ENCODE data around the gene ANAPC13.

ANAPC13 gene

DNA sequence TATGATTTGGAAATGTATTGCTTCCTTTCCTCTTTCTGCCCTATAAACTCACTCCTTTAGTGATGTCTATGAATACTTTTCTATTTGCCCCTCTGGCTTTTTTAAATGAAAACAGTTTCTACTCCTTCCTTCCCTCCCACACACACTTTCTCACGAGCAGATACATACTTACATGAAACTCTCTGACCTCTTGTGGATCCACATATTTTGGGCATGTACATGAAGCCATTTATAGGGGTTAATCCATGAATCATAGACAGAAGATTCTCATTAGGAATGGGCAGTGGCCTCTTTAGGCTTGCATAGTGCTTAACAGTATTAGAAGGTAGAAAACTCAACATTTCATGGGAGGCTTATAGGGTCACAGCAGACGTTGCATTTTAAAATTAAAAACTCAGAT lies 24.8 kb downstream of the ANAPC13 start:
- no peak for DNase-seq (ENCODE audit: low spot score)
- TF ChIP-seq, protein P1, sequence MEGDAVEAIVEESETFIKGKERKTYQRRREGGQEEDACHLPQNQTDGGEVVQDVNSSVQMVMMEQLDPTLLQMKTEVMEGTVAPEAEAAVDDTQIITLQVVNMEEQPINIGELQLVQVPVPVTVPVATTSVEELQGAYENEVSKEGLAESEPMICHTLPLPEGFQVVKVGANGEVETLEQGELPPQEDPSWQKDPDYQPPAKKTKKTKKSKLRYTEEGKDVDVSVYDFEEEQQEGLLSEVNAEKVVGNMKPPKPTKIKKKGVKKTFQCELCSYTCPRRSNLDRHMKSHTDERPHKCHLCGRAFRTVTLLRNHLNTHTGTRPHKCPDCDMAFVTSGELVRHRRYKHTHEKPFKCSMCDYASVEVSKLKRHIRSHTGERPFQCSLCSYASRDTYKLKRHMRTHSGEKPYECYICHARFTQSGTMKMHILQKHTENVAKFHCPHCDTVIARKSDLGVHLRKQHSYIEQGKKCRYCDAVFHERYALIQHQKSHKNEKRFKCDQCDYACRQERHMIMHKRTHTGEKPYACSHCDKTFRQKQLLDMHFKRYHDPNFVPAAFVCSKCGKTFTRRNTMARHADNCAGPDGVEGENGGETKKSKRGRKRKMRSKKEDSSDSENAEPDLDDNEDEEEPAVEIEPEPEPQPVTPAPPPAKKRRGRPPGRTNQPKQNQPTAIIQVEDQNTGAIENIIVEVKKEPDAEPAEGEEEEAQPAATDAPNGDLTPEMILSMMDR (IDR thresholded peaks at IDR 0.05; ENCODE audit: borderline replicate concordance, control extremely low read depth, extremely low read depth, insufficient read depth, missing control alignments), result no peak
- in situ Hi-C loops (cut with MboI; ENCODE audit: low sequenced_read_pairs, unreplicated experiment), result no loop called here

GRCh38 chr3:134459562-134459961 lies 26.2 kb downstream of the ANAPC13 start:
- TF ChIP-seq, protein P1 (IDR thresholded peaks at IDR 0.05; ENCODE audit: borderline replicate concordance, control extremely low read depth, extremely low read depth, insufficient read depth, missing control alignments), result no peak

DNA sequence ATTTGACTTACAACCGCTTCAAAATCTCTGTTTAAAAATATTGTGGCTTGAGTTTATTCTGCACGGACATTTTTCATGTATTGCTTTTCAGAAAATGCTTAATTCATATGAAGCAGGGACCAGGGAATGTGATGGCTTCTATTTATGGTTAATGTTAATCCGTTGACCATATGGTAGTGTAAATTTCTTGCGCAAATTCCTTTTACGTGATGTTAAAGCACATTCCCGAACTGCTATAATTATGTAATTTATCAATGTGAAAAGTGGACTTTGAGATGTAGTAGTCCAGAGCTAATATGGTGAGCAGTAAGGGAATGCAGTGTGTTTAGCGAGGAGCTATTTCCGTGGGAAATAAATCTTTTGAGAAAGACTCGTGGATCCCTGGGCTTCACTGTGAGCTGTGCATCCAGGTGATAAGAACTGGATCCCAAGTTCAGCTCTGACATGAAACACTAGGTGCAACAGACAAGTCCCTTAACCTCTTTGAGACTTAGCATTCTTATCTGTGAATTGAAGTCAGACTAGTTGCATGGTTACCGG lies 27.3 kb downstream of the ANAPC13 start:
- no peak for DNase-seq (ENCODE audit: low spot score)
- in situ Hi-C loops (cut with MboI; ENCODE audit: low sequenced_read_pairs, unreplicated experiment), result no loop called here
- TF ChIP-seq, protein P1 (IDR thresholded peaks at IDR 0.05; ENCODE audit: borderline replicate concordance, control extremely low read depth, extremely low read depth, insufficient read depth, missing control alignments), result no peak

More at GRCh38 chr3:134459562-134459961, 26.2 kb downstream of the ANAPC13 start:
- in situ Hi-C loops (cut with MboI; ENCODE audit: low sequenced_read_pairs, unreplicated experiment), result no loop called here
- DNase-seq (ENCODE audit: low spot score), result no peak

DNA sequence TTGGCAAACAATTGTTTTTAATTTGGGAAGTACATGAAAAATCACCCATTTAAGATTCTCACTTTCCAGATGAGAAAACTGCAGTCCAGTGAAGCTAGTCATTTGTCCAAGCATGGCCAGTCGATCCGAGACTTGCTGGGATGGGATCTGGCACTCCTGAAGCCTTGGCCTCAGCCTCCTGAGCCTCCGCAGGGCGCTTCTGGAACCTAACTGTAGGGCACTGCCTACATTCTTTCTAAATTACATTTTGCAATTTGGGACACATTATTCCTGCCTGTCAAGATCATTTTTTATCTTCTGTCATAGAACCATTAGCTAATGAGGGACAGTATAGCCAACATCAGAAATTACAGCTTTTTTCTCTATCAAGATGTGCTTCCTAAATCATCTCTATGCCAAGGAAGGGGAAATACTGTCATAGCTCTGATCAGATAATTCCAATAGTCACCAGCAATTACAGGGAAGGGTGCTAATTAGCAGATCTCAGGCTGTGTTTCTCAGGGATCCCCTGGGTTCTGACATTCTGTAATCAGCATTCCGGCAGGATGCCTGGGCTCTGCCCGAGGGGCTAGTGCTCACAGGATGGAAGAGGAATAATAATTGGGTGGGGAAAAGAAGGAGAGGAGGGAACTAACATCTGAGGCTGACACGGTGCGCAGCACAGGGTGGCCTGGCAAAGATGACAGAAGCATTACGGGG lies 28.3 kb downstream of the ANAPC13 start:
- in situ Hi-C loops (cut with MboI; ENCODE audit: low sequenced_read_pairs, unreplicated experiment), result no loop called here
- TF ChIP-seq, protein P1 (IDR thresholded peaks at IDR 0.05; ENCODE audit: borderline replicate concordance, control extremely low read depth, extremely low read depth, insufficient read depth, missing control alignments), result no peak
- DNase-seq (ENCODE audit: low spot score), result no peak

DNA sequence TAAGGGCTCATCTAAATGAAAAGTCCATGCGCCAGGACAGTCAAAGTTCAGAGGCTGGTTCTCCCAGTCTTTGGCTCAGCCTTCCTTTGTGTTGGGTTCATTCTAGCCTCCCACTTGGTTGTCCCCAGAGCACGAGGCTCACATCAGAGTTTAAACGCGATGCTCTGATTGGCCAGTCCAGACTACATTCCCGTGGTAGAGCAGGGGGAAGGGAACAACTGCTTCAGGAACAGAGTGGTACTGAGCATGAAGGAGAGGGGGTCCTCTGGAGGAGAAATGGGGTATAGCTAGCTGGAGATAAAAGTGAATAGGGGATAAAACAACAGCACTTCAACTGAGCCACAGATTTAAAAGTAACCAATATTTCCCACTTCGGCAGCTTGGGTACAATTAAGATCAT lies 32.2 kb downstream of the ANAPC13 start:
- no peak for DNase-seq (ENCODE audit: low spot score)
- TF ChIP-seq, protein P1 (IDR thresholded peaks at IDR 0.05; ENCODE audit: borderline replicate concordance, control extremely low read depth, extremely low read depth, insufficient read depth, missing control alignments), result no peak
- in situ Hi-C loops (cut with MboI; ENCODE audit: low sequenced_read_pairs, unreplicated experiment), result no loop called here

- in situ Hi-C loops (cut with MboI; ENCODE audit: low sequenced_read_pairs, unreplicated experiment), result no loop called here
- DNase-seq (ENCODE audit: low spot score), result no peak
- TF ChIP-seq, protein P1 (IDR thresholded peaks at IDR 0.05; ENCODE audit: borderline replicate concordance, control extremely low read depth, extremely low read depth, insufficient read depth, missing control alignments), result no peak
These were observed 35.8 kb downstream of the ANAPC13 start for GRCh38 chr3:134449951-134450350.

Measured in GM13976 (cell line).